HG02870 (cell line): Measurements from ENCODE around the gene CAMTA1.

Source experiments
- ATAC-seq: cut with Tn5 transposase; IDR thresholded peaks from one replicate; pipeline ENCODE4 v1.9.1; 2021; ENCODE audit warnings: mild to moderate bottlenecking, moderate library complexity; ENCODE audit not compliant: unreplicated experiment

The CAMTA1 gene

GRCh38 chr1:6779089-6779805 is 6.0 kb upstream of the CAMTA1 start:
- no peak for ATAC-seq

GRCh38 chr1:6782151-6782550 is 3.1 kb upstream of the CAMTA1 start:
- no peak for ATAC-seq

- no peak for ATAC-seq
Measured at GRCh38 chr1:6783221-6783620, 2.0 kb upstream of the CAMTA1 start.

DNA sequence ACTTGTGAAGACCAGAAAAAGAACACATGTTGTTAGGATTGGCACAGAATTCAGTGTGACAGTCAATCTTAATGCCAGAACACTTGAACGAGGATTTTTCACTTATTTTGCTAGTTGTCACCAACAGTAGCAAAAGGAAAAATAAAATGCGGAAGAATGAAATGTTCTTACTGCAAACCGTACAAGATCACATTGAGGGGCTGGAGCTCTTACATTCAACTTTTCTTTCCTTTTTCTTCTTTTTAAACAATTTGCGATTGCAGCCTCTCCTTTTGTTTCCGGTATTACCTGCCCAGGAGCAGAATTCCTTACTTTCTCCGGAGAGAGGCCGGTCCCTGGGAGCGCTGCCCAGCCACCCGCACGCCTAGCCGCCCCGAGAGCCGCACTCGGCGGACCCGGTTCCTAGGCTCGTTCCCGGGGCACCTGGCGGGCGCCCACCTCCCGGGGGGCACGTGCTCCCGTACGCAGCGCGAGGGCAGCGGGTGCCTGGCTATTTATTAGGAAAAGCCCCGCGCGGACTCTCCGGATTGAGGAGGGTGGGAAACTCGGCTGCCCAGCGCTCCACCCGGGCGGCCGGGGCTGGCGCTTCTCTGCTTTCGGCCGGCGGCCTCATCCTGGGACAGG is 1.2 kb upstream of the CAMTA1 start:
- no peak for ATAC-seq

DNA sequence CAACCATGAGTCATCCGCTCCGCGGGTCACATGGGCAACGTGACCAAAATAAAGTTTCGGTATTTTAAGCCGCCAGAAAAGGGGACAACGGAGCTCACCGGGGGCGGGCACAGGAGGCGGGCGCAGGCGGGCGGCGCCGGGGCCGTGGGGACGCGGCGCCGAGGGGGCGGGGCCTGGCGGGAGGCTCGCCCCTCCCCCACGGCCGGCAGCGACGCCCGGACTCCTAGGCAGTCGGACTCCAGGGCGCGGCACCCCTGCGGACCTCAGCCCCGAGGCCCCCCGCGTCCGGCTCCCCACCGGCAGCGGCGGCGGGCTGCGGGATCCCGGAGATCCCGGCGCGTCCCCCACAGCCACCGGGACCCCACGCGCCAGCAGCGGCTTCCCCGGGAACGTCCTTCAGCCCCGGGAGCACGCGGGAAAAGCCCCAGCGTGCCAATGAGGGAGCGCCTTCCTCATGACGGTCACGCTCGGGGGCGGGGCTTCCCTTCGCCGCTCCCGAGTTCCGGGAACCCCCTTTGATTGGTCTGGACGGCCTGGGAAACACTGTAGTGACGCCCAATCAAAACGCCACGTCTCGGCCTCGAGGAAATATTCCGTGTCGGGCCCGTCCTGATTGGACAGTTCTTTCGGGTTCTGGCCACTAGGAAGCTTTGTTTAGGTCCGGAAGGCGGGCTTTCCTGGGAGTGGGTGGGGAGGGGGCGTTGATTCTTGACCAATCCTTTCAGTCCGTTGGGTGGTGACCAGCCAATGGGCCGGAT is 515 bp upstream of the CAMTA1 start:
- peak; percentile 77 for ATAC-seq

DNA sequence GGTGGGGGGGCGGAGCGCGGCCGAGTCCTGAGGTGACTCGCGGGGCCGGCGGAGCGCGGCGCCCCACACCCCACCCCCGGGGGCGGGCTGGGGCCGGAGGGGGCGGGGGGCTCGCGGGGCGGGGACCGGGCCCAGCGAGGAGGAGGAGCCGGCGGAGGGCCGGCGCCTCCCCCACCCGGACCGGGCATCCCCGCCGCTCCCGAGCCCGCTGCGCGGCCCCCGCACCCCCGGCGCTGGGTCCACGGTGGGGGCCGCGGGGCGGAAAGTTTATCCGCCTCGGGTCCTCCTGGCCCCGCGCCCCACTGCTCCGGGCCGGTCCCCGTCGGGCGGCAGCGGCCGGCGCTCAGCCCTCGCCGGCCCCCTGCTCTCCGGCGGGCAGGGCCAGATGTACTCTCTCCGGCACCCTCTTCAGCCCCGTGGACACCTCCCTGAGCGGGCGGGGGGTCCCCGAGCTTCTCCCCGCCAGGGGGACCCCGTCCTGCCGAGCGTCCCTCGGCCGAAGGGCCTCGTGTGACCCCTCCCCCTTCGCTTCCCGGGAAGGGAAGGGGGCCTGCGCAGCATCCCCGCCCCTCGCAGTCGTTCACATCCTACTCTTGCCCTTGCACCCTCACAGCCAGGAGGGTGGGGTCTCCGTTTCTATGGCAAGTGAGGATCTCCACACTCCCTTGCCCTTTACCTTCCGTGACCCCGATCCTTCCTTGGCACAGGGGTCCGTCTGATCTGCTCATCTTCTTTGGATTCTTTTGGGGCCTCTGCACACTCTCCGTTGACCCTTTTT is 663 bp downstream of the CAMTA1 start:
- no peak for ATAC-seq

DNA sequence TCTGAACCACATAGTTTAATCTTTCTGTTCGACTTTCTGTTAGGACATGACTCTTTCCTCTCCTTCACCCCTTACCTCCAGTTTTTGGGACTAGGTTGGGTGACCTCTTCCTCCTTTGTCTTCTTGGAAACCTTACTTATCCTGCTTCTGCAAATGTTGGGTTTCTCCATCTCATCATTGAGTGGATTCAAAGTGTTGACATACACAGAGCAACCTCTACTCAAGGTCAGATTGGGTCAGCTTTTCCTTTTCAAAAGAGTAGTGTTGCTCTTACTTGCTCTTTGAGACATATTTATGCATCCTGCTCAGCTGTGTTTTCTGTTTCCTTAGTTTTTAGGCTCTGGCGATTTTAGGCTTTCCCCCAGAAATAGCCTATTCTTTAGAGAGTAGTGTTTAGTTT is 3.7 kb downstream of the CAMTA1 start:
- ATAC-seq: no peak

GRCh38 chr1:6790146-6790545 is 4.9 kb downstream of the CAMTA1 start:
- ATAC-seq: no peak

DNA sequence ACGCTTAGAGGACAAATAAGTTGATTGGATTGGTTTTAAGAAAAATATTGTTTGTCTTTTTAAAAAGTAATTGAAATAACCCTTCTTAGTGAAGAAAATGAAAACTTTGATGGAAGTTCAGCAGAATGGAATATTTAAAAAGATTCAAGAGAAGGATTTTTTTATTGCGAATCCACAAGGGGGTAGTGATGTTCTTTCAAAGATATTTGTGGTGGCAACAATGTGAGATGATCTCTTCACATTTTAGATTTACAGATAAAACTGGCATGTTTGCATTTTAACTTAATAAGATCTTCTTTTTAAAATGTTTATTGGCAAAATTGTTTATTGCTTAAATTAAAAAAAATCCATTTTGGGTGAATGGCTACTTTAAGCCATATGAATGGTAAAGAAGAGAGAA is 8.9 kb downstream of the CAMTA1 start:
- no peak for ATAC-seq

DNA sequence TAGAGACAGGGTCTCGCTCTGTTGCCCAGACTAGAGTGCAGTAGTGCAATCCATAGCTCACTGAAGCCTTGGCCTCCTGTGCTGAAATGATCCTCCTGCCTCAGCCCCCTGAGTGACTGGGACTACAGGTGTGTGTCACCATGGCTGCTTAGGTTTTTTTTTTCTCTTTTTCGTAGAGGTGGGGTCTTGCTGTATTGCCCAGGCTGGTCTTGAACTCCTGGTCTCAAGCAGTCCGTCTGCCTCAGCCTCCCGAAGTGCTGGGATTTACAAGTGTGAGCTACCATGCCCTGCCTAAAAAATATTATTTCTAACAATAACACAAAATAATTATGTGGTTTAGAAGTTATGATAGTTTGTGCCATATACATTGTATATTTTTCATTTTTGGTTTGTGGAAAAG is 9.9 kb downstream of the CAMTA1 start:
- no peak for ATAC-seq

GRCh38 chr1:6795661-6796060 is 10.4 kb downstream of the CAMTA1 start:
- no peak for ATAC-seq

GRCh38 chr1:6796095-6796494 is 10.8 kb downstream of the CAMTA1 start:
- no peak for ATAC-seq

DNA sequence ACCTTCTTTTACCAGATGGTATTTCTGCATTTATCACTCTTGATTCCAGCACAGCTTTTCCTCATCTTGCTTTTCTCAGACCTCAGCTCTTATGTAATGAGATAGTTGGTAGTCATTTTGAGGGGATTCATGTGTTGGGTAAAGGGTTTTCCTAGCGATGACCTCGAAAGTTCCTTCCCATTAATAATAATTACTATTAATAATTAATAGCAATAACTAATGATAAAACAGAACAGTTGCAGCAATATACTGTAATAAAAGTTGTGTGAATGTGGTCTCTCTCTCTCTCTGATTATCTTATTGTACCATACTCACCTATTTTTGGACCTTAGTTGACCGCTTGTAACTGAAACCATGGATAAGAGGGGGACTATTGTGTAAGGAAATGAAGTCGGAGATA is 14.2 kb downstream of the CAMTA1 start:
- no peak for ATAC-seq

- ATAC-seq: no peak
Measured at GRCh38 chr1:6800745-6801144, 15.5 kb downstream of the CAMTA1 start.

DNA sequence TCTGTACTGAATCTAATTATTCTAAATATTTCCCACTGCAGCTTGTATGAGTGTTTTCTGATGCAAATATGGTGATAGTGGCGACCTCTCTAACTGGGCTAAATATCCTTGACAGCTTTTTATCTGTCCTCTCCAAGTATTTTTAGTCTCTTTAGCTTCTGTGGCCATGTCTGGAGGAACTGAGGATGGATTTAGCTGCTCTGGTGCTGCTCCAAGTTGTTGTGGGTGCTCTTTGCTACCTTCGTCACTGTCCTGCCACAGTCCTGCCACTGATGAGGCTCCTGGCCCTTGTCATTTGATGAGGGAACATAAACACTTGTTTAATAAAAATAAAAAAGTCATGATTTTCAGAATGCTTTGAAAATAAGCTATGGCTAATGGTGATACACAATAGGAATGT is 15.9 kb downstream of the CAMTA1 start:
- ATAC-seq: no peak

DNA sequence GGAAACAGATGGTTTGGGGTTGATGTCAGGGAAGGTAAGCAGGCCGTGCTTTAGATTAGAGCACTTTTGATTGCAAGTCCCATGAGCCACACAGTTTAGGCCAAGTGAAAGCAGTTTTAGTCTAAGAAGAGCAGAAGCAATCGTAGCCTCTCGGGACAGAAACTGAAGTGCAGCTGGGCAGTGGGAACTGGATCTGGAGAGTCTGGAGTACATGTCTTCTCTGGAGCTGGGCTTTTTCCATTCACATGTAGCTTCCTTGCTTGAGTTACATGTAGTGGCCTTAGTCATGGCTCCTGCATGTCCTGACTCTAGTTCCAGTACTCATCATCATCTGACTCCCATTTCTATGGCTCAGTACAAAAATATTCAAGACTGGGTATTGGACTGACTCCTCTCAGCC is 16.7 kb downstream of the CAMTA1 start:
- ATAC-seq: no peak

GRCh38 chr1:6802454-6802853 is 17.2 kb downstream of the CAMTA1 start:
- no peak for ATAC-seq

- no peak for ATAC-seq
Measured at GRCh38 chr1:6802893-6803292, 17.6 kb downstream of the CAMTA1 start.

- no peak for ATAC-seq
Measured at GRCh38 chr1:6803357-6803756, 18.1 kb downstream of the CAMTA1 start.

GRCh38 chr1:6805004-6805416 is 19.8 kb downstream of the CAMTA1 start:
- ATAC-seq: no peak

DNA sequence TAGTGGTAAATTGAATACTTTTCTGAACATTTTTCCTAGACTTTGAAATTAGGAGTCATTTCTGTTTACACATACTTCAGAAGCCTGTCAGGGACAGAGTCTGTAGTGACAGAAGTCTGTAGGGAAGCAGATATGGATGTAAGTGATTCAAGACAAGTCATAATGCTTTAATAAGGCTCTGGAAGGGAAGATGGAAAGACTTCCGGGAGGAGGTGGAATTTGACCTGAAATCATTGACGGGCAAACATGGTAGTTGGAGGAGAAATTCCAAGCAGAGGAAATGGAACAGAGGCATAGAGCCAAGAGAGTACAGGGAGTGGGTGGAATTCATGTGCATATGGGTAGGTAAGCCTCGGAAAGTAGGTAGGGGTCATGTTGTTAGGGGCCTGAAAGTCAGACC is 22.5 kb downstream of the CAMTA1 start:
- no peak for ATAC-seq
